KOPT-K1 (cell line): ENCODE results near the gene ZNHIT3.

Source experiments
- H3K27ac ChIP-seq: fragments of 200-600 bp; sonication (generic); 2 replicates; pipeline ENCODE4 v1.5.1; 2016; ENCODE audit warnings: antibody characterized with exemption, mild to moderate bottlenecking, low read depth, low read length; ENCODE audit not compliant: poor library complexity, severe bottlenecking
- H3K36me3 ChIP-seq: fragments of 200-600 bp; sonication (generic); 2 replicates; pipeline ENCODE4 v1.5.1; 2017; ENCODE audit warnings: antibody characterized with exemption, mild to moderate bottlenecking, low read length, moderate library complexity; ENCODE audit not compliant: insufficient read depth
- H3K9me3 ChIP-seq: fragments of 200-600 bp; sonication (generic); 2 replicates; pipeline ENCODE4 v1.5.1; 2017; ENCODE audit warnings: antibody characterized with exemption, low read length, mild to moderate bottlenecking; ENCODE audit not compliant: insufficient read depth, poor library complexity, severe bottlenecking

The ZNHIT3 gene

GRCh38 chr17:36515837-36516236, 29.4 kb downstream of the ZNHIT3 start:
- no peaks in the 10 kb centered on the region for H3K9me3 ChIP-seq
- H3K27ac ChIP-seq, result no peak overlapping the region
- peaks cover 98% of the 10 kb centered on the region for H3K36me3 ChIP-seq

GRCh38 chr17:36523113-36523512, 36.6 kb downstream of the ZNHIT3 start:
- peaks cover 95% of the 10 kb centered on the region for H3K36me3 ChIP-seq
- H3K9me3 ChIP-seq, result no peaks in the 10 kb centered on the region
- H3K27ac ChIP-seq, result no peak overlapping the region

- Histone ChIP-seq H3K36me3 (peaks cover 97% of the 10 kb centered on the region), H3K27ac (no peak overlapping the region), H3K9me3 (no peaks in the 10 kb centered on the region)
Observed at GRCh38 chr17:36524428-36524876, 38.0 kb downstream of the ZNHIT3 start.

GRCh38 chr17:36525113-36525512, 38.6 kb downstream of the ZNHIT3 start:
- H3K36me3 ChIP-seq, result peaks cover 97% of the 10 kb centered on the region
- H3K9me3 ChIP-seq, result no peaks in the 10 kb centered on the region
- no peak overlapping the region for H3K27ac ChIP-seq

- Histone ChIP-seq H3K36me3 (peaks cover 91% of the 10 kb centered on the region), H3K27ac (no peak overlapping the region), H3K9me3 (no peaks in the 10 kb centered on the region)
Observed at GRCh38 chr17:36525888-36526287, 39.4 kb downstream of the ZNHIT3 start.

GRCh38 chr17:36527621-36528250, 41.3 kb downstream of the ZNHIT3 start:
- Histone ChIP-seq H3K36me3 (peaks cover 87% of the 10 kb centered on the region), H3K27ac (no peak overlapping the region), H3K9me3 (no peaks in the 10 kb centered on the region)

GRCh38 chr17:36529121-36529520, 42.6 kb downstream of the ZNHIT3 start:
- H3K36me3 ChIP-seq, result peaks cover 84% of the 10 kb centered on the region
- H3K9me3 ChIP-seq, result no peaks in the 10 kb centered on the region
- H3K27ac ChIP-seq, result no peak overlapping the region

GRCh38 chr17:36532435-36532975, 46.0 kb downstream of the ZNHIT3 start:
- Histone ChIP-seq H3K36me3 (peaks cover 60% of the 10 kb centered on the region), H3K27ac (no peak overlapping the region), H3K9me3 (no peaks in the 10 kb centered on the region)

- H3K36me3 ChIP-seq, result peaks cover 53% of the 10 kb centered on the region
- H3K9me3 ChIP-seq, result no peaks in the 10 kb centered on the region
- H3K27ac ChIP-seq, result peak overlapping the region; percentile 95
Observed at GRCh38 chr17:36533935-36534839, 47.7 kb downstream of the ZNHIT3 start.

- peaks cover 53% of the 10 kb centered on the region for H3K36me3 ChIP-seq
- peak within 1 kb of the TSS; percentile 95 for H3K27ac ChIP-seq
- no peaks in the 10 kb centered on the region for H3K9me3 ChIP-seq
Observed at GRCh38 chr17:36534840-36535668, 48.6 kb downstream of the ZNHIT3 start, which contains the start of the genes MYO19 and PIGW. Gene MYO19, minus strand, starts transcription at chr17:36534868. Its CDS starts 2,330 bp downstream, at chr17:36532538. Gene PIGW, plus strand, starts transcription at chr17:36534987. Its CDS starts 2,115 bp downstream, at chr17:36537102.

GRCh38 chr17:36535669-36536081, 49.2 kb downstream of the ZNHIT3 start:
- peak overlapping the region; percentile 95 for H3K27ac ChIP-seq
- H3K9me3 ChIP-seq, result no peaks in the 10 kb centered on the region
- H3K36me3 ChIP-seq, result peaks cover 55% of the 10 kb centered on the region

GRCh38 chr17:36540696-36541095, 54.2 kb downstream of the ZNHIT3 start:
- H3K36me3 ChIP-seq, result peaks cover 32% of the 10 kb centered on the region
- no peaks in the 10 kb centered on the region for H3K9me3 ChIP-seq
- H3K27ac ChIP-seq, result no peak overlapping the region

- Histone ChIP-seq H3K36me3 (peaks cover 34% of the 10 kb centered on the region), H3K27ac (no peak overlapping the region), H3K9me3 (no peaks in the 10 kb centered on the region)
Observed at GRCh38 chr17:36542755-36543154, 56.3 kb downstream of the ZNHIT3 start.

GRCh38 chr17:36544044-36544306, 57.5 kb downstream of the ZNHIT3 start:
- no peaks in the 10 kb centered on the region for H3K9me3 ChIP-seq
- H3K27ac ChIP-seq, result peak overlapping the region; percentile 89

More at GRCh38 chr17:36544044-36544306, 57.5 kb downstream of the ZNHIT3 start:
- peaks cover 32% of the 10 kb centered on the region for H3K36me3 ChIP-seq
